Fibroblast of mammary gland (primary cell): ENCODE measurements around the gene TIMM23.
"Not testable (repeated sequence)": the region's sequence is repeated elsewhere in the genome, so short reads cannot be mapped to it uniquely, and the experiment has no call there.

ENCODE experiments used
- DNase-seq: peaks from one replicate; pipeline ENCODE4 v3.0.0-alpha.2; 2010; ENCODE audit warnings: low read depth
- H3K4me3 ChIP-seq: 2 replicates; pipeline ENCODE4 v1.5.1; 2011; ENCODE audit warnings: low read depth, mild to moderate bottlenecking, low read length, moderate library complexity; ENCODE audit not compliant: control insufficient read depth
- TF ChIP-seq, protein P1 (sequence below): conservative IDR thresholded peaks from 2 replicates; pipeline ENCODE4 v1.5.1; 2011; ENCODE audit warnings: low read depth, low read length, inconsistent platforms; ENCODE audit not compliant: control insufficient read depth, insufficient read depth

Gene TIMM23

DNA sequence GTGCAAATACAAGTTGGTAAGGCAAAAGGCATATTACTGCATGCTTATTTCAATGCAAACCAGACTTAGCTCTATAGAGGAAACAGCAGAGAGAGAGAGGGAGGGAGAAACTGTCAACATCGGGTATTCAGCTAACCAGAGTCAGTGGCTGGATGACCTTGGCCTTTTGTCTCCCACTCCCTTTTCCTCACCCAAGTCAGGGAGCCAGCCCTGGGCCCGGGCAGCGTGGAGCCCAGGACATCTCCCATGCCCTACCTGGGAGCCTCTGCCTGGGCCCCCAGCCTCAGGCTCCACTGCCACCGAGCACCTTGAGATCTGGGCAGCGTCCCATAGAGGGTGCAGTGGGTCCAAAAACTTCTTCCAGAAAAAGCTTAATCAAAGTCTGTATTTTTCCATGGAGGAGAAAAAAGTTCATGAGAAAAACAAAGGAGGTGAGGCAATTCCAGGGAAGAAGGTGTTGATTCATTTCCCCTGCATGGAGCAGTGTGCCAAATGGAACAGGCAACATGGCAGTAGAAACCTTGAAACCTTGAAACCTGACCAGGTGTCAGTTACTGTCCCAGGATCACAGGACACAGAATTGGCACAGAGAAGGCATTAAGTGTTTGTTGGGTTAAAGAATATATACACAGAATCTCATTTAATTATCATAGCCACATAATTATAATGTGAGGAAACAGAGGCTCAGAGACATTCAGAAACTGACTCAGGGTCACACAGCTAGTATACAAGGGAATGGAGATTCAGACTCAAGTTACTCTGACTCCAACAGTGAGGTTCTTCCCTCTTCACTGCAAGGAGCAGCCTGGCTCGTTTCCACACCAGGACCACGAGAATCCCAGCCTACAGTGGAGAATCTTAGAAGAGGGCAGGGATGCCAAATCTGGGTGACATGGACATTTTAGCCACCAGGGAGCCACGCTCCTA, 63.9 kb downstream of the TIMM23 start:
- TF ChIP-seq, protein P1, sequence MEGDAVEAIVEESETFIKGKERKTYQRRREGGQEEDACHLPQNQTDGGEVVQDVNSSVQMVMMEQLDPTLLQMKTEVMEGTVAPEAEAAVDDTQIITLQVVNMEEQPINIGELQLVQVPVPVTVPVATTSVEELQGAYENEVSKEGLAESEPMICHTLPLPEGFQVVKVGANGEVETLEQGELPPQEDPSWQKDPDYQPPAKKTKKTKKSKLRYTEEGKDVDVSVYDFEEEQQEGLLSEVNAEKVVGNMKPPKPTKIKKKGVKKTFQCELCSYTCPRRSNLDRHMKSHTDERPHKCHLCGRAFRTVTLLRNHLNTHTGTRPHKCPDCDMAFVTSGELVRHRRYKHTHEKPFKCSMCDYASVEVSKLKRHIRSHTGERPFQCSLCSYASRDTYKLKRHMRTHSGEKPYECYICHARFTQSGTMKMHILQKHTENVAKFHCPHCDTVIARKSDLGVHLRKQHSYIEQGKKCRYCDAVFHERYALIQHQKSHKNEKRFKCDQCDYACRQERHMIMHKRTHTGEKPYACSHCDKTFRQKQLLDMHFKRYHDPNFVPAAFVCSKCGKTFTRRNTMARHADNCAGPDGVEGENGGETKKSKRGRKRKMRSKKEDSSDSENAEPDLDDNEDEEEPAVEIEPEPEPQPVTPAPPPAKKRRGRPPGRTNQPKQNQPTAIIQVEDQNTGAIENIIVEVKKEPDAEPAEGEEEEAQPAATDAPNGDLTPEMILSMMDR, result no peak
- DNase-seq, result no peak
- no peak overlapping the region for H3K4me3 ChIP-seq

DNA sequence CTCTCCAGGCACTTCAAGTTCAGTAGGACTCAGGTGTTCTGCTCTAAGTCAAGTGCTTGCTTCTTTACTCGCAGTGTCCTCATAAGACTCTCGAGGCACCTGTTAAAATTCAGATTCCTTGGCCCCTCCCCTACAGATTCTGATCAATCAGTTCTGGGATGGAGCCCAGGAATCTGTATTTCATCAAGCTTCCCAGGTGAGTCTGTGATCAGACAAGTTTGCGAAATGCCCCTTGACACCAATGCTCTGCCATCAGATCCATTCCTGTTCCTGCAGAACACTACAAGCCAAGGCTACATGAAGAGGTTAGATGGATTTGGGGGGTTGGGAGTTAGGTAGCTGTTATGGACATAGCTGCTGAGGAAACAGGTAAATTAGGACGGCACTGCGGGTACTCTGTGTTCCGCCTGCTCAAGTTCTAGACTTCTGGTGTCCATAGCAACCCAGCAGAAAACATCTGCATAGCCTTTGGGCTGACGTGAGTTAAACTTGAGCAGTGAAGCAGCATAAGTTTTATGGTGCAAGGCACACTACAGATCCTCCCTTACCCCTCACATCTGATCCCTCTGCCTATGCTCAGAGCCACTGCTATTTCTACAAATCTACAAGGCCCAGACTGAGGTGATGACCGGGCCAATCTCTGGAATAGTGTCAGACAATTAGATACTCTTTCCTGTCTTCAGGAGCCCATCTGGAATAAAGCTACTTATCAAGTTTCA, 65.0 kb downstream of the TIMM23 start:
- H3K4me3 ChIP-seq, result no peak overlapping the region
- no peak for DNase-seq
- TF ChIP-seq, protein P1, result no peak

DNA sequence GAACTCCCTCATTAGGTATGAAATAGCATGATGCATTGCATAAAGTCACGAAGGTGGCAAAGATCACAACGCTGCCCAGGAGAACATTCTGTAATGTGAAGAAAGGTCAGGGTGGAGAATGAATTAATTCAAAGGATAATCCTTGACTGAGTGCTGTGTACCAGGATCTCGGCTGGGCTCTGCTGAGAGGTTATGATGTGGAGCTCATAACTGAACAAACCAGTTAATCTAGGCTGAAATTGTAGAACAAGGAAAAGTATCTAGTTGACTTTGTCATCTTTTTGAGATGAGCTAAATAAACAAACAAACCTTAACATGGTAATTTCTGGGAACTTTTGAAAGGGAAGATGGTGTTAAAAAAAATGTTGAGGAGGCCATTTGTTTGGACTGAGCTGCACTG, 67.7 kb downstream of the TIMM23 start:
- H3K4me3 ChIP-seq, result no peak overlapping the region
- no peak for DNase-seq
- TF ChIP-seq, protein P1, result no peak

DNA sequence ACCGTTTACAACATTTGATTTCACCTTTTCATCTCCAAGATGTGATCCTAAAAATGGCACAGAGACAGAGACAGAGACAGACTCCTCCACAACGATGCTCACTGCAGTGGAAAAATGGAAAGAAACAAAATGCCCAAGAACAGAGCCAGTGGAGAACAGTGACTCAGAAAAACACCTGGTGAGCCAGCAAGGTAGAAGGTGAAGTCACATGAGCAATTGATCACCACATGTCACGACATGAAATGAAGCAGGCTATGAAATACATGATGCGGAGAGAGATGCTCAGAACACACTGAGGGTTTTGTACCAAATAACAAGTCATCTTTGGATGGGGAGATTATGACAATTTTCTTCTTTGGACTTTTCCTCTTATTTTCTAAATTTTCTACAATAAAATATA, 70.2 kb downstream of the TIMM23 start:
- DNase-seq, result no peak
- TF ChIP-seq, protein P1, result no peak
- H3K4me3 ChIP-seq, result no peak overlapping the region

DNA sequence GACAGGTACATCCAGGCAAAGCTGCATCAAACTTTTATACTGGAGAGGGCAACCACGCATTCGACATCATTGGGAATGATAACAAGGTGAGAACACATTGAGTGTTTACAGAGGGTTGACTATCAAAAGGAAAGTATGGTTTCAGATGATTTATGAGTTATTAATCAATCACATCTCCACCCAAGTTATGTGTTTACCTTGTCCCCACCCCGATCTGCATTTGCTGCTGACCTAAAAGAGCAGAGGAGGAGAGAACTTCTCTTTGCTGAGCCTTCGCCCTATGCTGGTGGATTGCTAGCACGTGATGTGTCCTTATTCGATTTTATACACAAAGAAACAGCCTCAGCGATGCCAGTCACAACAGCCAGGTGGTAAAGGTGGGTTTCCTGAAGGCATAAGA, 74.0 kb downstream of the TIMM23 start, which contains the start of gene MSMB:
Gene MSMB (minus strand): TSS at position 9 of the 400 bp plus-strand sequence. CDS start 32 bp downstream, outside the sequence.
- no peak within 1 kb of the TSS for H3K4me3 ChIP-seq
- no peak for DNase-seq
- TF ChIP-seq, protein P1, result no peak

DNA sequence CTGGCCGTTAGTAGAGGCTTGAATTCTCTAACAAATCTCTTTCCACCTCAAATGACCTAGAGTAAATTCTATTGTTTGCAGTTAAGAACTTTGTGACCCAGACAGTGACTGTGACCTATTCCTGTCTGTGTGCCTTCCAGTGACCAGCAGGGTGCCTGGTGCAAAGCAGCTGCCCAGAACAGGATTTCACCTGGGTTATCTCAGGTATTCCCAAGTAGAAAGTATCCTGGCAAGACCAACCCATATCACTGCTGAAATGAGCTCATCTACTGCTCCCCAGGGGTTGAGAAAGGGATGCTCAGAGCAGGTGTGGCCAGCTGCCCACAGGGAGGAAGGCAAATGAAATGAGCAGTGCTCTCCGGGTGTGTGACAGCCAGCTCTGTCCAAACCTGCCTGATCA, 75.9 kb downstream of the TIMM23 start:
- H3K4me3 ChIP-seq, result no peak overlapping the region
- no peak for DNase-seq
- TF ChIP-seq, protein P1, result no peak

DNA sequence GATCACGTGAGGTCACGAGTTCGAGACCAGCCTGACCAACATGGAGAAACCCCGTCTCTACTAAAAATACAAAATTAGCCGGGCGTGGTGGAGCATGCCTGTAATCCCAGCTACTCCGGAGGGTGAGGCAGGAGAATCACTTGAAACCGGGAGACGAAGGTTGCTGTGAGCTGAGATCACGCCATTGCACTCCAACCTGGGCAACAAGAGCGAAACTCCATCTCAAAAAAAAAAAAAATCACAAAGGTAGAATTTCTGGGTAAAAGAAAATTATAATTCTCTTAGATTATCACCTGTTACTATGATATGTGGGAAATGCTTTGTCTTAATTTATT, 77.2 kb downstream of the TIMM23 start:
- DNase-seq, H3K4me3 ChIP-seq: not testable (repeated sequence)
